Stimulated activated naive CD8-positive, alpha-beta T cell treated with anti-CD3 and anti-CD28 coated beads, Interleukin-15, amount 100 ng/mL, for 72 hours (primary cell): ENCODE measurements around the gene SLC26A3.

Experiments
- ATAC-seq: fragments of 150-1000 bp; cut with Tn5 transposase; 2 replicates; pipeline ENCODE4 v1.10.0; 2021; ENCODE audit warnings: mild to moderate bottlenecking, moderate library complexity
- DNase-seq, 2 donors: peaks; one replicate each; pipeline ENCODE4 v3.0.0; 2021 to 2022
- H3K27ac Mint-ChIP-seq, 2 donors: one replicate each; pipeline ENCODE4 v1.8.0; 2022; ENCODE audit warnings: mild to moderate bottlenecking in 2 of 2, mixed read lengths in 2 of 2, moderate library complexity in 2 of 2
- H3K27me3 Mint-ChIP-seq: one replicate; pipeline ENCODE4 v1.8.0; 2022; ENCODE audit warnings: mixed read lengths
- H3K4me1 Mint-ChIP-seq: one replicate; pipeline ENCODE4 v1.8.0; 2022; ENCODE audit warnings: mild to moderate bottlenecking, mixed read lengths
- H3K4me3 Mint-ChIP-seq, 2 donors: one replicate each; pipeline ENCODE4 v1.8.0; 2022; ENCODE audit warnings: mild to moderate bottlenecking in 2 of 2, mixed read lengths in 2 of 2, moderate library complexity in 1 of 2
- H3K9me3 Mint-ChIP-seq, 2 donors: one replicate each; pipeline ENCODE4 v1.8.0; 2022; ENCODE audit warnings: mixed read lengths in 2 of 2

SLC26A3 gene

DNA sequence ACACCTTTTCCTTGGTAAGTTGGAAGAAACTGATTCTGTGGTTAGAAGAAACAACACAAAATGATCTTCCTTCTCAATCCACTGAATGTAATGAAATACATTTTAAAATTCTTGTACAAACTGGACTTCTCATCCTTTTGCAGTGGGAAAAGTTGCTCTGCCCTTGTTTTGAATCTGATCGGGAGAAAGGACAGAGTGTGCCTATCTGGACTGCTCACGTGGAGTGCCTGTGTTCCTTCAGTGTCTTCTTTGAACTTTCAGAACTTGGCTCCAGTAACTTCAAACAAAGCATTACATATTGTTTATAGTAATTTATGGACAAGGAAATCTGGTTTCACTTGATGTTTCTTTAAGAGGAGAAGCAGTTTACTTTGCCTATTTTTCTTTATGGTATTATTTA is 17.1 kb downstream of the SLC26A3 start:
- no peak overlapping the region for H3K27ac Mint-ChIP-seq
- peaks cover 19% of the 10 kb centered on the region for H3K27me3 Mint-ChIP-seq
- H3K4me3 Mint-ChIP-seq = peak overlapping the region in 1 of 2 donors; percentile 15
- H3K4me1 Mint-ChIP-seq = peaks cover 25% of the 10 kb centered on the region
- no peak for ATAC-seq
- no peak for DNase-seq
- no peaks in the 10 kb centered on the region for H3K9me3 Mint-ChIP-seq

DNA sequence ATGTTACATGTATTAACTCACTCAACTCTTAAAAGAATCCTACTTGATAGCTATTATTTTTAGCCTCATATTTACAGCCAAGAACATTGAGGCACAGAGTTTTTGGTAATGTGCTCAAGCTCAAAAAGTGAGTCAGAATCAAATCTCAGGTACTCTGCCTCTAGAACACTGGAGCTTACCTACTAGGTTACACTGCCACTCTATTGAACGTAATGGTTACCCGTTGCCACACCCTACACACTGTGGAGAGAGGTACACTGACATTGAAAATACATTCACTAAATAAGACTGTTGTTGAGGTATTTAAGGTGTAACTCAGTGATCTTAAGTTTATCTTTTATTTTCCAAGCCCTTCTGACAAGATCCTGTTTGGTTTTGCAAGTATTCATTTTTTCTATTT is 17.9 kb downstream of the SLC26A3 start:
- Mint-ChIP-seq H3K27ac (no peak overlapping the region), H3K9me3 (no peaks in the 10 kb centered on the region), H3K27me3 (peaks cover 19% of the 10 kb centered on the region), H3K4me1 (peaks cover 25% of the 10 kb centered on the region), H3K4me3 (peak overlapping the region in 1 of 2 donors; percentile 1)
- ATAC-seq (peak; percentile 77), DNase-seq (no peak)

DNA sequence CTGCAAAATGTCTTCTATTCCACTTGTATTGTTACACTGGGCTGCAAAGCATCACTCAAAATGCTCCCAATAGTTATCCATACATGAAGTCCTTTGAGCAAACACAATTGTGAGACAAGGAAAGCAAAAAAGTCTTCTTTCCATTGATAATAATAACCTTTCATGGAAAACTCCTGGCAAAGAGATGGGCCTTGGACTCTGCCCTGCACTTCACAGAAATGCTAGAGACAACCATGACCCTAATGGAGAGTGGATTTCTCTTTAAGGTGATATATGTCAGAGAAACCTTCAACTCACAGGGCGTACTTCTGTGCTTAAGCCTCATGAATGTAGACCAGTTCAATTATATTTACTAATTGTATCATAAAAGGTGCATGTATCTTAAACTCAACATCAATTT is 19.4 kb downstream of the SLC26A3 start:
- ATAC-seq = no peak

GRCh38 chr7:107782374-107782773 is 20.6 kb downstream of the SLC26A3 start:
- no peak overlapping the region for H3K4me3 Mint-ChIP-seq
- H3K4me1 Mint-ChIP-seq = peaks cover 25% of the 10 kb centered on the region
- ATAC-seq (no peak), DNase-seq (no peak)
- H3K27ac Mint-ChIP-seq = no peak overlapping the region
- peaks cover 11% of the 10 kb centered on the region for H3K27me3 Mint-ChIP-seq
- H3K9me3 Mint-ChIP-seq = no peaks in the 10 kb centered on the region

More for the DNA sequence above, 19.4 kb downstream of the SLC26A3 start:
- Mint-ChIP-seq H3K4me3 (no peak overlapping the region), H3K4me1 (peaks cover 25% of the 10 kb centered on the region), H3K27me3 (peaks cover 19% of the 10 kb centered on the region), H3K9me3 (no peaks in the 10 kb centered on the region), H3K27ac (no peak overlapping the region)
- no peak for DNase-seq

GRCh38 chr7:107779647-107780099 is 23.4 kb downstream of the SLC26A3 start:
- peaks cover 2% of the 10 kb centered on the region for H3K4me1 Mint-ChIP-seq
- no peaks in the 10 kb centered on the region for H3K9me3 Mint-ChIP-seq
- DNase-seq (no peak), ATAC-seq (no peak)
- no peak overlapping the region for H3K4me3 Mint-ChIP-seq
- H3K27ac Mint-ChIP-seq = no peak overlapping the region
- no peaks in the 10 kb centered on the region for H3K27me3 Mint-ChIP-seq

- ATAC-seq (no peak), DNase-seq (no peak)
- H3K4me3 Mint-ChIP-seq = no peak overlapping the region
- H3K4me1 Mint-ChIP-seq = peaks cover 1% of the 10 kb centered on the region
- peak overlapping the region in 1 of 2 donors; percentile 59 for H3K27ac Mint-ChIP-seq
- H3K9me3 Mint-ChIP-seq = no peaks in the 10 kb centered on the region
- H3K27me3 Mint-ChIP-seq = no peaks in the 10 kb centered on the region
Observed at GRCh38 chr7:107778283-107778682, 24.7 kb downstream of the SLC26A3 start.

DNA sequence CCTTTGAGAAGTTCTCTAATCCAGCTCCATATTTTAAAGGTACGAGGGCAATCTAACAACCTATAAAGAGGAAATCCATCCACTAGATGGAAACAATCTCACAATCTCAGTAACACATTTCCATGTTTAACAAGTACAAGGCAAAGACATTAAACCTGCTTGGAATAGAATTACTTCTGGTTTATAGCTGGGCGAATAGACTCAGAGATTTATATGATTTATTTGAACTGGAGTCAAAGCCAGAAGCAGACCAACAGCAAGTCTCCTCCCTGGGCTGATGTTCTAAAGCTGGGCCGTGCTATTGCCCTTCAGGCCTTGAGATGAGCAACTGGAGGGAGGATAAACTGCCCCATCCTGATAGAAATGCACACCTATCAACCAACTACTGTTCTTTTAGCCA is 25.3 kb downstream of the SLC26A3 start:
- Mint-ChIP-seq H3K27me3 (no peaks in the 10 kb centered on the region), H3K27ac (no peak overlapping the region), H3K4me3 (no peak overlapping the region), H3K4me1 (peaks cover 5% of the 10 kb centered on the region), H3K9me3 (no peaks in the 10 kb centered on the region)
- DNase-seq (no peak), ATAC-seq (no peak)

DNA sequence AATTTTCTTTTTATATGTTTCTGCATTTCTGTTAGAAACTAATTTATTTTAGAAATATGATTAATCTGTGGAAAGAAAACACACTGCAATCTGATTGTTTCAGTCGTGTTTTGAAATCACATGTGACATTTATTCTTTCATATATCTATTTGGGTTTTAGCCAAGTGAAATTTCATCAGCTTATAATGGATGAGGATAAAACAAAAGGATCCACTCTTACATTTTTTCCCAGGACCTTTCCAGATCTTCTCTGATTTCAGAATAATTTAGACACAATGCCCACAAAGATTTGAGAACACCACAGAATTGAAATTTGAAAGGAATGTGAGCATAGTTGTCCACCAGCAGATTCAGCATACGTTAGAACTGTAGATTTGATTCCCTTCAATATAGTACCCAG is 30.0 kb downstream of the SLC26A3 start:
- no peak for ATAC-seq
- peaks cover 19% of the 10 kb centered on the region for H3K4me1 Mint-ChIP-seq
- no peak overlapping the region for H3K4me3 Mint-ChIP-seq
- H3K9me3 Mint-ChIP-seq = no peaks in the 10 kb centered on the region
- no peak overlapping the region for H3K27ac Mint-ChIP-seq
- no peak for DNase-seq
- no peaks in the 10 kb centered on the region for H3K27me3 Mint-ChIP-seq

- peaks cover 26% of the 10 kb centered on the region for H3K4me1 Mint-ChIP-seq
- H3K27me3 Mint-ChIP-seq = no peaks in the 10 kb centered on the region
- no peak overlapping the region for H3K4me3 Mint-ChIP-seq
- DNase-seq = no peak
- ATAC-seq = no peak
- no peak overlapping the region for H3K27ac Mint-ChIP-seq
- no peaks in the 10 kb centered on the region for H3K9me3 Mint-ChIP-seq
Observed at GRCh38 chr7:107768263-107768662, 34.8 kb downstream of the SLC26A3 start.

DNA sequence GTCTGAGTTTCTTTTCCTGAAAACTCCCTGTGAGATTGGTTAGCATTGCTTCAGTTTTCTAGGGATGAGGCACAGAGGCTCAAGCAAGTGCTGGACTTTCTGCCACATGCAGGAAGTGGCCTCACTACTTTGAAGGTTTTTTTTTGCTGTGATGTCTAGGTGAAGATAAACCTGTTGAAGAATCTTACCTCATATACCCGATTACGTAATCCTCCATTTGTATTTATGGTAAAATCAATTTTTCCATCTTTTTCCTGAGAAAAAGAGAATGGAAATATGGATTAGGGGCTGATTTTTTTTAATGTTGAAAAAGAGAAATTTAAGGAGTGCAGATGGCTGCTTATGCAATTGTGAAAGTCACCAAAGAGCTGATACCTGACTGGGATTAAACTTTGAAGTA is 35.6 kb downstream of the SLC26A3 start:
- no peak for ATAC-seq
- Mint-ChIP-seq H3K4me3 (no peak overlapping the region), H3K27me3 (no peaks in the 10 kb centered on the region), H3K9me3 (no peaks in the 10 kb centered on the region), H3K4me1 (peaks cover 19% of the 10 kb centered on the region), H3K27ac (no peak overlapping the region)
- DNase-seq = no peak

DNA sequence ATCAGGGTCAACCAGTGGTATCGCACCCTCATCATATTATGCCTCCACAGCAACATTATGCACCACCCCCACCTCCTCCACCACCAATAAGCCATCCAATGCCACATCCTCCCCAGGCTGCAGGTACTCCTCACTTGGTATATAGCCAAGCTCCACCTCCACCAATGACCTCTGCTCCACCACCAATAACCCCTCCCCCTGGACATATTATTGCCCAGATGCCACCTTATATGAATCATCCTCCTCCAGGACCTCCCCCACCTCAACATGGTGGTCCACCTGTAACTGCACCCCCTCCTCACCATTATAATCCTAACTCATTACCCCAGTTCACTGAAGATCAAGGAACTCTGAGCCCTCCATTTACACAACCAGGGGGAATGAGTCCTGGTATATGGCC is 44.4 kb downstream of the SLC26A3 start:
- Mint-ChIP-seq H3K27me3 (no peaks in the 10 kb centered on the region), H3K9me3 (no peaks in the 10 kb centered on the region), H3K27ac (no peak overlapping the region), H3K4me1 (peaks cover 11% of the 10 kb centered on the region), H3K4me3 (no peak overlapping the region)
- ATAC-seq = peak; percentile 37
- DNase-seq = no peak

DNA sequence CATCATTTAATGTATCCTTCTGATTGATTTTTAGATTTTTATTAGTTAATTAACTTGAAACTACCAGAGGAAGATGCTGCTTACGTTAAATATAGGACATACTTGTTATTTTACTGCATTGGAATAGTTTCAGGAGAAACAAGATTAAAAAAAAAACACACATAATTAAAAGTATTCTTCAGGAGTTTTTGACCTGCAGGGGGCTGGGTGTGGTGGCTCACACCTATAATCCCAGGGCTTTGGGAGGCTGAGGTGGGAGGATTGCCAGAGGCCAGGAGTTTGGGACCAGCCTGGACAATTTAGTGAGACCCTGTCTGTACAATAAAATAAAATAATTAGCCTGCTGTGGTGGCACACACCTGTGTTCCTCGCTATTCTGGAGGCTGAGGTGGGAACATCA is 48.4 kb downstream of the SLC26A3 start:
- DNase-seq = no peak
- Mint-ChIP-seq H3K27ac (peak overlapping the region in 1 of 2 donors; percentile 80), H3K4me3 (no peak overlapping the region)

GRCh38 chr7:107751113-107751512 is 51.9 kb downstream of the SLC26A3 start:
- H3K9me3 Mint-ChIP-seq = no peaks in the 10 kb centered on the region
- ATAC-seq (no peak), DNase-seq (no peak)
- peaks cover 26% of the 10 kb centered on the region for H3K4me1 Mint-ChIP-seq
- no peak overlapping the region for H3K27ac Mint-ChIP-seq
- H3K4me3 Mint-ChIP-seq = no peak overlapping the region
- H3K27me3 Mint-ChIP-seq = no peaks in the 10 kb centered on the region

More for the DNA sequence above, 48.4 kb downstream of the SLC26A3 start:
- Mint-ChIP-seq H3K27me3 (no peaks in the 10 kb centered on the region), H3K4me1 (peaks cover 21% of the 10 kb centered on the region), H3K9me3 (no peaks in the 10 kb centered on the region)
- no peak for ATAC-seq

- Mint-ChIP-seq H3K27ac (peak overlapping the region in 1 of 2 donors; percentile 66), H3K9me3 (no peaks in the 10 kb centered on the region), H3K27me3 (no peaks in the 10 kb centered on the region), H3K4me1 (peaks cover 46% of the 10 kb centered on the region), H3K4me3 (peak overlapping the region; percentile 93 to 99)
- ATAC-seq (no peak), DNase-seq (no peak)
Observed at GRCh38 chr7:107746006-107746405, 57.0 kb downstream of the SLC26A3 start.

GRCh38 chr7:107744345-107744750 is 58.7 kb downstream of the SLC26A3 start:
- no peaks in the 10 kb centered on the region for H3K27me3 Mint-ChIP-seq
- peak overlapping the region; percentile 100 for H3K27ac Mint-ChIP-seq
- ATAC-seq (peak; percentile 59), DNase-seq (no peak)
- no peaks in the 10 kb centered on the region for H3K9me3 Mint-ChIP-seq
- peaks cover 39% of the 10 kb centered on the region for H3K4me1 Mint-ChIP-seq
- H3K4me3 Mint-ChIP-seq = peak overlapping the region; percentile 93 to 99

GRCh38 chr7:107743567-107744344 is 59.3 kb downstream of the SLC26A3 start, which contains the start of gene CBLL1:
TSS of gene CBLL1 (plus strand) at chr7:107744142. CDS start at chr7:107744164, 22 bp downstream.
- Mint-ChIP-seq H3K4me1 (peaks cover 39% of the 10 kb centered on the region), H3K9me3 (no peaks in the 10 kb centered on the region), H3K27ac (peak within 1 kb of the TSS; percentile 100), H3K27me3 (no peaks in the 10 kb centered on the region), H3K4me3 (peak within 1 kb of the TSS; percentile 93 to 99)
- ATAC-seq (peak; percentile 95), DNase-seq (peak; percentile 97 to 98)
